ENCODE data around the gene ARHGAP15.

The ARHGAP15 gene

GRCh38 chr2:143176606-143177005 lies 47.4 kb downstream of the ARHGAP15 start:
- no peak for DNase-seq

- DNase-seq = no peak
These were observed 48.0 kb downstream of the ARHGAP15 start for GRCh38 chr2:143177096-143177786.

- DNase-seq = no peak
These were observed 52.3 kb downstream of the ARHGAP15 start for GRCh38 chr2:143181494-143181893.

- DNase-seq = no peak
These were observed 53.4 kb downstream of the ARHGAP15 start for GRCh38 chr2:143182649-143183048.

GRCh38 chr2:143183804-143184463 lies 54.7 kb downstream of the ARHGAP15 start:
- no peak for DNase-seq

- no peak for DNase-seq
These were observed 57.7 kb downstream of the ARHGAP15 start for GRCh38 chr2:143186876-143187275.

- DNase-seq = no peak
These were observed 61.2 kb downstream of the ARHGAP15 start for GRCh38 chr2:143190431-143190830.

GRCh38 chr2:143192106-143192505 lies 62.9 kb downstream of the ARHGAP15 start:
- DNase-seq = no peak

GRCh38 chr2:143192716-143193115 lies 63.5 kb downstream of the ARHGAP15 start:
- DNase-seq = no peak

GRCh38 chr2:143193121-143193520 lies 63.9 kb downstream of the ARHGAP15 start:
- no peak for DNase-seq

GRCh38 chr2:143195511-143195910 lies 66.3 kb downstream of the ARHGAP15 start:
- DNase-seq = no peak

GRCh38 chr2:143204062-143204461 lies 74.8 kb downstream of the ARHGAP15 start:
- no peak for DNase-seq

- DNase-seq = no peak
These were observed 76.0 kb downstream of the ARHGAP15 start for GRCh38 chr2:143205106-143205764.

- DNase-seq = no peak
These were observed 80.6 kb downstream of the ARHGAP15 start for GRCh38 chr2:143209570-143210445.

GRCh38 chr2:143210446-143210819 lies 81.2 kb downstream of the ARHGAP15 start:
- no peak for DNase-seq

- no peak for DNase-seq
These were observed 88.4 kb downstream of the ARHGAP15 start for GRCh38 chr2:143217512-143218115.

GRCh38 chr2:143218621-143219020 lies 89.4 kb downstream of the ARHGAP15 start:
- DNase-seq = no peak

- DNase-seq = no peak
These were observed 90.0 kb downstream of the ARHGAP15 start for GRCh38 chr2:143219266-143219665.

- no peak for DNase-seq
These were observed 94.3 kb downstream of the ARHGAP15 start for GRCh38 chr2:143223556-143223955.

GRCh38 chr2:143225931-143226330 lies 96.7 kb downstream of the ARHGAP15 start:
- DNase-seq = no peak

GRCh38 chr2:143226714-143227541 lies 97.7 kb downstream of the ARHGAP15 start:
- DNase-seq = no peak

- no peak for DNase-seq
These were observed 100.2 kb downstream of the ARHGAP15 start for GRCh38 chr2:143229411-143229810.

Measured in NCI-H226 (cell line).